Amniotic epithelial cell (primary cell): ENCODE data around the gene CDCA5.

Experiments
- DNase-seq: peaks from one replicate; pipeline ENCODE4 v3.0.0-alpha.2; 2010; ENCODE audit warnings: low read depth

Gene CDCA5

GRCh38 chr11:65071907-65072630 is 11.8 kb downstream of the CDCA5 start:
- no peak for DNase-seq

GRCh38 chr11:65069217-65069616 is 14.6 kb downstream of the CDCA5 start:
- DNase-seq, result peak; percentile 34

GRCh38 chr11:65067446-65067845 is 16.4 kb downstream of the CDCA5 start:
- DNase-seq, result no peak

GRCh38 chr11:65066805-65067291 is 17.0 kb downstream of the CDCA5 start:
- DNase-seq, result no peak

DNA sequence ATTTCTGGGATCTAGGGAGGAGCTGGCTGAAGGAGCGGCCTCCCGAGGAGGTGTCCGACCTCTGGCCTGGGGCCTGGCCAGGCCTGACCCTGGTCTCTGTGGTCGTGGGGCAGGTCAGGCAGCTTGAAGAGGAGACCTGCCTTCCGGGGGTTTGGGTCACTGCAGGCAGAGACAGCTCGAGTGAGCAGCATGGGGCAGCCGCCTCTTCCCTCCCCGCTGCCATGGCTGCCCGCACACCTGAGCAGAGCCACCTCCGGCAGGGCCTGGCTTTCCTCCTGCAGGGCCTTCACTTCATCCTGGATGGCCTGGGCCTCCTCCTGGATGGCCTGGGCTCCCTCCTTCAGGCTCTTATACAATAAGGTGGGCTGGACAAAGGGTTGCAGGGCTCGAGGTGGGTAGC is 17.5 kb downstream of the CDCA5 start:
- DNase-seq, result no peak

- DNase-seq, result no peak
Observed at GRCh38 chr11:65065851-65066250, 18.0 kb downstream of the CDCA5 start.

DNA sequence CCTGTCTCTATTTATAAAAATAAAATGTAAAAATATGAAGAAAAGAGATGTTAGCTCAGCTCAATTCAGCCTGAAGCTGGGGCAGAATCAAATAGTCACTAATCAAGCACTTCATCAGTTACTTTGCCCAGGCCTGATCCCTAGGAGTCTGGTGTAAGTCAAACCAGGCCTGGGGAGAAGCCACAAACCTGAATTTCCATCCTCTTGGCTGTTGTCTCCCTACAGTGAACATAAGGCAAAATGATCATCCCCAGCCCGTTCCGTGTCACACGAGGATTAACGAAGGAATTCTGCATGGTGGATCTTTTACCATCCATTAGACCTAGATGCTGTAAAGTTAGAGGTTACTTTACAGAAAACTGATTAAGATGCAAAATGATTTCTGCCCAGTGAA is 19.0 kb downstream of the CDCA5 start:
- no peak for DNase-seq

DNA sequence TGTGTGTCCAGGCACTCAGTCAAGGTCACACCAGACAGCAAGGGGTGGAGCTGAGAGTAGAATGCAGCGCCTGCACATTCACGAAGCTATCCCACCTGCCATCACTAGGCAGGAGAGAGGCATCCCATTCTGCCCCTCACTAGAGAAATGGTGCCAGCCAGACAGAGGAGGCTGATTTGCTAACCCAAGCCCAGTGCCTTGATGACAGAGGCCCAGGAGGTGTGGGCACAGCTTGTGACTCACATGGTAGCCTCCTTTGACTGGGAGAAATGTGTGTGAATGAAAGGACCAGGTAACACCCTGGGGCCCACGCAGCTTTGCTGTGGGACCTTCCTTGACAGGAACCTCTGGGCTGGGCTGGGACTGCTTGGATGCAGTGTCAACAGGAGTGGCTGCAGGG is 20.3 kb downstream of the CDCA5 start:
- no peak for DNase-seq

- peak; percentile 40 for DNase-seq
Observed at GRCh38 chr11:65060913-65061408, 22.9 kb downstream of the CDCA5 start.

- DNase-seq, result no peak
Observed at GRCh38 chr11:65059959-65060824, 23.6 kb downstream of the CDCA5 start.

GRCh38 chr11:65059523-65059922 is 24.3 kb downstream of the CDCA5 start:
- no peak for DNase-seq

GRCh38 chr11:65058419-65059054 is 25.3 kb downstream of the CDCA5 start, which contains the start of gene NAALADL1:
Gene NAALADL1 (minus strand): TSS chr11:65058553. CDS start chr11:65058521, 32 bp downstream.
- DNase-seq, result no peak

GRCh38 chr11:65058012-65058411 is 25.8 kb downstream of the CDCA5 start:
- no peak for DNase-seq

- DNase-seq, result no peak
Observed at GRCh38 chr11:65057526-65057925, 26.3 kb downstream of the CDCA5 start.

GRCh38 chr11:65056999-65057398 is 26.8 kb downstream of the CDCA5 start:
- no peak for DNase-seq

GRCh38 chr11:65055538-65055937 is 28.3 kb downstream of the CDCA5 start:
- no peak for DNase-seq

- DNase-seq, result no peak
Observed at GRCh38 chr11:65053827-65054508, 29.9 kb downstream of the CDCA5 start.

DNA sequence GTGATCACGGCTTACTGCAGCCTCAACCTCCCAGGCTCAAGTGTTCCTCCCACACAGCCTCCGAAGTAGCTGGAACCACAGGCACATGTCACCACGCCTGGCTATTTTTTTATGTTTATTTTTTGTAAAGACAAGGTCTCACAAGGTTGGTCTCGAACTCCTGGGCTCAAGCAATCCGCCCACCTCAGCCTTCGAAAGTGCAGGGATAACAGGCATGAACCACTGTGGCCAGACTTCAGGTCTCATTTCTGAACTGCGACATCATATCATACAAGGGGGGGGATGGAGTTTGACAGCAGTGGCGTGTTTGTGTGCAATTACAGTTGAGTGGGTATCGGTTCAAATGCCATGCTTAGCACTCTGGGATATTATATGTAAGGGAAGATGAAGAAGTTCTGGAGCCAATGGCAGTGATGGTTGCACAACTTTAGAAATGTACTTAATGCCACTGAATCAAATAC is 32.4 kb downstream of the CDCA5 start:
- DNase-seq, result no peak

- DNase-seq, result no peak
Observed at GRCh38 chr11:65047581-65048422, 36.0 kb downstream of the CDCA5 start.

DNA sequence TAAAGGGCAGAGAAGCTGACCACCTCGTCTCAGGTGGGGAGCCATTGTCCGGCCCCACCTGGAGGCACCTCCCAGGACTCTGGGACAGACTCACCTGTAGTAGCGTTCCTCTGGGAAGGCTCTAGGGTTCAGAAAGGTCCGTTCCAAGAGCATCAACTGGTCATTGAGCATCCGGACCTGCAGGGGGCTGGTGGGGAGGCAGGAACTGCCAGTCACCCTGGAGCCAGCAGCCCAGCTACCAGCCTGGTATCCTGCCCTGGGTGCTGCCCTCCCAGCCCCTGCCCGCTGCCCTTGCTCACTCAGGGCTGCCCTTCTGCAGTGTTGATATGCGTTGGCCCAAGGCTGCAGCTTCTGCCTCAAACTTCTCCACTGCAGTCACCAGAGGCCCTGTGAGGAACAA is 38.1 kb downstream of the CDCA5 start:
- no peak for DNase-seq

- DNase-seq, result no peak
Observed at GRCh38 chr11:65045061-65045460, 38.8 kb downstream of the CDCA5 start.
